SK-N-SH treated with all-trans-retinoic acid at 6 μM for 48 hours (cell line): Measurements from ENCODE around the gene RAB44.
"Not testable (repeated sequence)": the region's sequence is repeated elsewhere in the genome, so short reads cannot be mapped to it uniquely, and the experiment has no call there.

Experiments used
- ATAC-seq: fragments of 200-7000 bp; cut with Tn5 transposase; 3 replicates; pipeline ENCODE4 v1.9.1; 2020; ENCODE audit warnings: mild to moderate bottlenecking, moderate library complexity
- ARNTL ChIP-seq: fragments of 450-650 bp; formaldehyde crosslinking; IDR thresholded peaks from 2 replicates; pipeline ENCODE4 v1.5.0; 2020; ENCODE audit warnings: low read depth, mild to moderate bottlenecking, moderate library complexity, borderline replicate concordance
- BACH2 ChIP-seq: fragments of 250-450 bp; sonication (Bioruptor Pico); IDR thresholded peaks from 2 replicates; pipeline ENCODE4 v1.9.0; 2021; ENCODE audit warnings: mild to moderate bottlenecking, borderline replicate concordance
- CREB5 ChIP-seq: fragments of 250-450 bp; sonication (Bioruptor Pico); IDR thresholded peaks from 2 replicates; pipeline ENCODE4 v1.5.1; 2020; ENCODE audit warnings: low read depth, mild to moderate bottlenecking, moderate library complexity
- CSDC2 ChIP-seq: fragments of 250-450 bp; sonication (Bioruptor Pico); IDR thresholded peaks from 2 replicates; pipeline ENCODE4 v1.5.0; 2020; ENCODE audit warnings: mild to moderate bottlenecking, moderate library complexity
- CSRNP3 ChIP-seq: fragments of 250-450 bp; sonication (Bioruptor Pico); IDR thresholded peaks from 2 replicates; pipeline ENCODE4 v1.5.1; 2021; ENCODE audit warnings: mild to moderate bottlenecking, moderate library complexity
- ESRRG ChIP-seq: fragments of 250-450 bp; sonication (Bioruptor Pico); IDR thresholded peaks from 2 replicates; pipeline ENCODE4 v1.6.1; 2021; ENCODE audit warnings: mild to moderate bottlenecking
- GLIS3 ChIP-seq: fragments of 250-450 bp; sonication (Bioruptor Pico); IDR thresholded peaks from 2 replicates; pipeline ENCODE4 v1.5.0; 2020; ENCODE audit warnings: mild to moderate bottlenecking, moderate library complexity
- ISL1 ChIP-seq: fragments of 250-450 bp; sonication (Bioruptor Pico); IDR thresholded peaks from 2 replicates; pipeline ENCODE4 v2.1.2; 2022; ENCODE audit warnings: mild to moderate bottlenecking, moderate library complexity
- OSR1 ChIP-seq: fragments of 250-450 bp; sonication (Bioruptor Pico); IDR thresholded peaks from 2 replicates; pipeline ENCODE4 v1.8.0; 2022; ENCODE audit warnings: moderate library complexity, mild to moderate bottlenecking, inconsistent platforms
- POU6F1 ChIP-seq: fragments of 250-450 bp; sonication (Bioruptor Pico); IDR thresholded peaks from 2 replicates; pipeline ENCODE4 v1.8.0; 2021; ENCODE audit warnings: low read depth, mild to moderate bottlenecking, moderate library complexity, borderline replicate concordance
- PPARA ChIP-seq: fragments of 250-450 bp; sonication (Bioruptor Pico); IDR thresholded peaks from 2 replicates; pipeline ENCODE4 v1.5.0; 2020; ENCODE audit warnings: mild to moderate bottlenecking, borderline replicate concordance
- RARB ChIP-seq: fragments of 250-450 bp; sonication (Bioruptor Pico); IDR thresholded peaks from 2 replicates; pipeline ENCODE4 v1.8.0; 2021; ENCODE audit warnings: mild to moderate bottlenecking, moderate library complexity
- SNAI2 ChIP-seq: fragments of 250-450 bp; sonication (Bioruptor Pico); IDR thresholded peaks from 2 replicates; pipeline ENCODE4 v1.5.0; 2020; ENCODE audit warnings: mild to moderate bottlenecking, moderate library complexity
- TOX ChIP-seq: fragments of 250-450 bp; sonication (Bioruptor Pico); IDR thresholded peaks from 2 replicates; pipeline ENCODE4 v1.8.0; 2021; ENCODE audit warnings: mild to moderate bottlenecking, moderate library complexity, borderline replicate concordance
- TSHZ2 ChIP-seq: fragments of 250-450 bp; sonication (Bioruptor Pico); IDR thresholded peaks from 2 replicates; pipeline ENCODE4 v1.5.0; 2020; ENCODE audit warnings: mild to moderate bottlenecking, moderate library complexity
- ZC3H10 ChIP-seq: fragments of 250-450 bp; sonication (Bioruptor Pico); IDR thresholded peaks from 2 replicates; pipeline ENCODE4 v1.5.1; 2021; ENCODE audit warnings: mild to moderate bottlenecking, moderate library complexity
- ZFP3 ChIP-seq: fragments of 250-450 bp; sonication (Bioruptor Pico); IDR thresholded peaks from 2 replicates; pipeline ENCODE4 v1.5.0; 2020; ENCODE audit warnings: mild to moderate bottlenecking, moderate library complexity
- ZFP30 ChIP-seq: fragments of 450-650 bp; formaldehyde crosslinking; IDR thresholded peaks from 2 replicates; pipeline ENCODE4 v1.5.0; 2022; ENCODE audit warnings: mild to moderate bottlenecking, moderate library complexity
- ZNF565 ChIP-seq: fragments of 450-650 bp; formaldehyde crosslinking; conservative IDR thresholded peaks from 2 replicates; pipeline ENCODE4 v1.5.0; 2020; ENCODE audit warnings: low read depth, mild to moderate bottlenecking, moderate library complexity
- ZNF70 ChIP-seq: fragments of 450-650 bp; formaldehyde crosslinking; IDR thresholded peaks from 2 replicates; pipeline ENCODE4 v1.5.0; 2020; ENCODE audit warnings: mild to moderate bottlenecking, moderate library complexity
- ZNF8 ChIP-seq: fragments of 450-650 bp; formaldehyde crosslinking; IDR thresholded peaks from 2 replicates; pipeline ENCODE4 v1.5.0; 2020; ENCODE audit warnings: mild to moderate bottlenecking, moderate library complexity

Gene RAB44

GRCh38 chr6:36649701-36650484, 47.7 kb upstream of the RAB44 start (continued):
- no peak for TF ChIP-seq CREB5
- no peak for TF ChIP-seq ZNF565 (CRISPR knock-in tag)
- no peak for TF ChIP-seq RARB
- no peak for TF ChIP-seq ZFP3 (CRISPR knock-in tag)
- no peak for TF ChIP-seq POU6F1 (CRISPR knock-in tag)
- no peak for TF ChIP-seq ZFP30

GRCh38 chr6:36650848-36651478, 46.7 kb upstream of the RAB44 start:
- no peak for ATAC-seq
- TF ChIP-seq PPARA (no peak), ARNTL (CRISPR knock-in tag) (no peak), ESRRG (no peak), SNAI2 (CRISPR knock-in tag) (no peak), ISL1 (no peak), RARB (no peak)

GRCh38 chr6:36651659-36652379, 45.8 kb upstream of the RAB44 start:
- ATAC-seq: no peak
- TF ChIP-seq ZNF565 (CRISPR knock-in tag) (no peak), ISL1 (no peak), TOX (no peak), RARB (no peak), TSHZ2 (no peak), PPARA (no peak), OSR1 (no peak), SNAI2 (CRISPR knock-in tag) (no peak), CSDC2 (CRISPR knock-in tag) (no peak), CREB5 (no peak), ZC3H10 (CRISPR knock-in tag) (no peak), ZFP3 (CRISPR knock-in tag) (no peak), ZNF70 (CRISPR knock-in tag) (no peak), ARNTL (CRISPR knock-in tag) (no peak), POU6F1 (CRISPR knock-in tag) (no peak), ZFP30 (no peak), CSRNP3 (CRISPR knock-in tag) (no peak), BACH2 (CRISPR knock-in tag) (no peak), GLIS3 (no peak), ZNF8 (CRISPR knock-in tag) (no peak)

- ATAC-seq: not testable (repeated sequence)
Observed at GRCh38 chr6:36654469-36654868, 43.2 kb upstream of the RAB44 start.
